CD4-positive, alpha-beta T cell treated with Interferon alpha-2 for 1 hour (primary cell): ENCODE results near the gene ST3GAL3.

Experiments
- DNase-seq, 2 donors: peaks; one replicate each; pipeline ENCODE4 v3.0.0-alpha.2; 2020 to 2022

Gene ST3GAL3

GRCh38 chr1:43882763-43883162 lies 175.4 kb downstream of the ST3GAL3 start:
- DNase-seq, result no peak

- no peak for DNase-seq
Measured at GRCh38 chr1:43883321-43883720, 176.0 kb downstream of the ST3GAL3 start.

GRCh38 chr1:43885279-43885801 lies 178.0 kb downstream of the ST3GAL3 start:
- DNase-seq, result no peak

GRCh38 chr1:43887748-43888147 lies 180.4 kb downstream of the ST3GAL3 start:
- no peak for DNase-seq

GRCh38 chr1:43890815-43891214 lies 183.5 kb downstream of the ST3GAL3 start:
- DNase-seq, result no peak

- no peak for DNase-seq
Measured at GRCh38 chr1:43893006-43893405, 185.7 kb downstream of the ST3GAL3 start.

- no peak for DNase-seq
Measured at GRCh38 chr1:43898981-43899380, 191.6 kb downstream of the ST3GAL3 start.

- no peak for DNase-seq
Measured at GRCh38 chr1:43900386-43900785, 193.1 kb downstream of the ST3GAL3 start.

GRCh38 chr1:43901196-43901961 lies 194.0 kb downstream of the ST3GAL3 start:
- no peak for DNase-seq

GRCh38 chr1:43902058-43902831 lies 194.9 kb downstream of the ST3GAL3 start:
- DNase-seq, result no peak

GRCh38 chr1:43904660-43905551 lies 197.6 kb downstream of the ST3GAL3 start:
- DNase-seq, result no peak

GRCh38 chr1:43908226-43908625 lies 200.9 kb downstream of the ST3GAL3 start:
- no peak for DNase-seq

- DNase-seq, result no peak
Measured at GRCh38 chr1:43908858-43909257, 201.5 kb downstream of the ST3GAL3 start.

GRCh38 chr1:43910343-43910742 lies 203.0 kb downstream of the ST3GAL3 start:
- DNase-seq, result no peak

- no peak for DNase-seq
Measured at GRCh38 chr1:43912607-43913006, 205.3 kb downstream of the ST3GAL3 start.

GRCh38 chr1:43913051-43913501 lies 205.7 kb downstream of the ST3GAL3 start:
- DNase-seq, result no peak

GRCh38 chr1:43913666-43914360 lies 206.5 kb downstream of the ST3GAL3 start:
- no peak for DNase-seq

GRCh38 chr1:43914576-43915525 lies 207.5 kb downstream of the ST3GAL3 start:
- no peak for DNase-seq

- DNase-seq, result no peak
Measured at GRCh38 chr1:43919906-43920305, 212.6 kb downstream of the ST3GAL3 start.

GRCh38 chr1:43921022-43921421 lies 213.7 kb downstream of the ST3GAL3 start:
- no peak for DNase-seq

GRCh38 chr1:43924516-43924915 lies 217.2 kb downstream of the ST3GAL3 start:
- DNase-seq, result no peak
